HG02870 (cell line): Measurements from ENCODE around the gene KDM3B.

ENCODE experiments used
- ATAC-seq: cut with Tn5 transposase; IDR thresholded peaks from one replicate; pipeline ENCODE4 v1.9.1; 2021; ENCODE audit warnings: mild to moderate bottlenecking, moderate library complexity; ENCODE audit not compliant: unreplicated experiment

Gene KDM3B

DNA sequence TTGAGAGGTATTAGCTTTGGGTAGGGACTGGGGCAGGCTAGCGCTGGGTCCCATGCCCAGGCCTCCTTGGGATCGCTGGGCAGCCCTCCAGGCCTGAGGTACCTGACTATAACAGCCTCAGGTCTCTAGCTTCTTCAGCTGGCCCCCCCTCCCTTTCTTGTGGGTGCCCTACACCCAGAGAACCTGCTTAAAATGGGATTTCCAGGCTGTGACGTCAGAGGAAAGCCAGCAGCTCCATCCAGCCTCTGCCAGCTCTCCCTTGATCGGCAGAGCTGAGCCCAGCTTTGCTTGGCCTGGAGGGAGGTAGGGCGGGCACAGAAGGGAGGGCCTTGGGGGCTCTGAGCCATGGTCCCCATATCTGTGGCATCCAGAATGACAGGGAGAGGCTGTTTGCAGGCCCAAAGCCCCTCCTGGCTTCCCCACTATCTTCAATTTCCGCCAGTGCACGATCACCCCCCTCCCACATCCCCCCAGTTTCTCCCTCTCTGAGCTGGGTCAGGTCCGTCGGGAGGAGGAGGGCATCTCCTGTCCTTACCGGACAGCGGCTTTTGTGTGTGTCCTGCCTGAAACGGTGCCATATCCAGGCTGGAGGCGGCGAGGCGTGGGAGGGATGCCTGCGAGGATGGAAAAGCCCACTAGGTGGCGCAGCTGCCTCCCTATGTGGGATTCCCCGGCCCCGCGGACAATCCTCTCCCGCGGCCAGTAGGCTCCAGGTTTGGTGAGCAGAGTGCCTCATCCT is 97.2 kb downstream of the KDM3B start:
- ATAC-seq = no peak

DNA sequence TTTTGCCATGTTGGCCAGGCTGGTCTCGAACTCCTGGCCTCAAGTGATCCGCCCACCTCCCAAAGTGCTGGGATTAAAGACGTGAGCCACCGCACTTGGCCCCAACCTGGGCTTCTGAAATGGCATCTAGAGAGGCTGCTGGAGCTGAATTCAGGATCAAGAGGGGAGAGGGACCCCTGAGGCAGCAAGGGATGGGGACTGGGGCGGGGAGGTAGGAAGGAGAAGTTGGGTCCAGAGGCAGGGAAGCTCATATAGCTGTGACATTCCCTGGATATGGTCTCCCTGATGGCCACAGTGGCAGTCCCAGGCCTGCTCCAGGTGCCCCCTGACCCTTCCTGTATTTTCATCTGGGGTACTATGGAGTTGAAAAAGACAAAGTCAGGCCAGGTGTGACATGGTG is 98.5 kb downstream of the KDM3B start:
- ATAC-seq = no peak

DNA sequence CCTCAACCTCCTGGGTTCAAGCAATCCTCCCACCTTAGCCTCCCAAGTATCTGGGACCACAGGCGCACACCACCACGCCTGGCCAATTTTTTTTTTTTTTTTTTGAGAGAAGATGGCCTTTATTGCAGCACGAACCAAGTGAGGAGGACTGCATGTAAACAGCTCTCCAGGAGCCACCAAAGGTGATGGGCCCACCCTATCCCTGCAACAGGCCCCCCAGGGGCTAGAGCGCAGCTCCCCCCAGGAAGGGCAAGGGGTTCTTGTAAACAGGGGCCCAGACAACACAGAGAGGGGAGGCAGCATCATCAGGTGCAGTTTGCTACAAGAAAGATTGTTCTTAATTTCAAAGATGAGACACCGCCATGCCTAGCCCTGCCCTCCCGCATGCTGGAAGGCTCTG is 100.2 kb downstream of the KDM3B start:
- no peak for ATAC-seq

DNA sequence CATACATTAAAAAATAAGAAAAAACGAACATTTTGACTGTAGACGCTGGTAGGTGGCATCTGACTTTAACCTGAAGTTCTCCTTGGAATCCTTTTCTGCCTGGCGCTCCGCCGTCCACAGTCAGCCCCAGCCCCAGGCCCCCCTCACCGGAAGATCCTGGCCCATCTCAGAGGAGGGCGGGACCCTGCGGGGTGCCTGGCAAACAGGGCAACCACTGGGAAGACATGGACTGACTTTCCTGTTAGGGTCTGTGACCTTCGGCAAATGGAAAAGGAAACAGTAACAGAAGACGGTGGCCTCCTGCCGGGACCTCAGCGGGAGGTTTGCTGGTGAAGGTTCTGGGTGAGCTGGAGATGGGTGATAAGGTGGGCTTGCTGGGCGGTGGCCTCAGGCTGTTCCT is 101.1 kb downstream of the KDM3B start:
- no peak for ATAC-seq

DNA sequence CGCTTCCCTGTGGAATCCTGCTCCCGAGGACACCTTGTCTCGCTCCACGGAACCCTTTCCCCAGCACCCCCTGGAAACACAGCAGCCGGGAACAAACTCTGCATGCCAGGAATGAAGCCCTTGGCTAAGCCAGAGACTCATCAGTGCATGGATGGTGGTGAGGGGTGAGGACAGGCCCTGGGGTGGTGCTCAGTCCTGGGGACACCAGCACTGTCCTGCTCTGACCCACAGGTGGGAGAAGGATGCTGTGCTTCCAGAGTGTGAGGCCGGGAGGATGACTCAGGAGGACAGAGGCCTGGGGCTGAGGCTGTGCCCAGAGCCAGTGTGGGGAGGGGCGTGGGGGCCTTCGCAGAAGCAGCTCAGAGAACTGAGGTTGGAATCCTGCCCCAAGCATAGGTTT is 101.6 kb downstream of the KDM3B start:
- ATAC-seq = no peak

DNA sequence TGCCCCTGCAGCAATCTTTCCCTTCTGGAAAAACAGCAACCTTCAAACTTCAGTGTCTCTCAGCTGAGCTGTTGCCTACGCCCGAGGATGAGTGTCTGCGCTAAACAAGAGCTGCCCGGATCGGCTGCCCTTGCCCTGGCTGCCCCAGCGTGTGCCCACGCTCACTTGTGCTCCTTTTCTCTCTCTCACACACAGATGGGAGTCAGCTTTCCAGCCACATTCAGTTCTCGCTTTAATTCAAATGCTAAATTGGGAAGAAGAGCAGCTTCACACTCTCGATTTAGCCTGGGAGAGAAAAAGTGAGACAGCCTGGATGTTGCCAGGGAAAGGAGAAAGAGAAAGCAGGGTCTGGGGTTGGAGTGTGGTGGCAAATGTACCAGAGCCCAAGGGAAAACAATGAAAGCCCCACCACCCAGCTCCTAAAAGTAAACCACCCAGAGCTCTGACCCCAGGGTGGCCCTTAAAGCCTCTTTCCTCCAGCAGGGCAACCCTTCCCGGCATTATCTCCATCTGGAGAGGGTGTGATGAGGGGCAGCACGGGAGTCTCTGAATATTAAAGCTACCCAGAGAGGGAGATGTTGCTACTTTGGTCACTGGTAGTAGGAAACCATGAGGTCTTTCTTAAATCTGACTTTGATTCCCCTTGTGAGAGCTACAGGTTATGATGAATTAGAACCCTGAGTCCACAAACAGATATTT is 102.9 kb downstream of the KDM3B start:
- no peak for ATAC-seq

DNA sequence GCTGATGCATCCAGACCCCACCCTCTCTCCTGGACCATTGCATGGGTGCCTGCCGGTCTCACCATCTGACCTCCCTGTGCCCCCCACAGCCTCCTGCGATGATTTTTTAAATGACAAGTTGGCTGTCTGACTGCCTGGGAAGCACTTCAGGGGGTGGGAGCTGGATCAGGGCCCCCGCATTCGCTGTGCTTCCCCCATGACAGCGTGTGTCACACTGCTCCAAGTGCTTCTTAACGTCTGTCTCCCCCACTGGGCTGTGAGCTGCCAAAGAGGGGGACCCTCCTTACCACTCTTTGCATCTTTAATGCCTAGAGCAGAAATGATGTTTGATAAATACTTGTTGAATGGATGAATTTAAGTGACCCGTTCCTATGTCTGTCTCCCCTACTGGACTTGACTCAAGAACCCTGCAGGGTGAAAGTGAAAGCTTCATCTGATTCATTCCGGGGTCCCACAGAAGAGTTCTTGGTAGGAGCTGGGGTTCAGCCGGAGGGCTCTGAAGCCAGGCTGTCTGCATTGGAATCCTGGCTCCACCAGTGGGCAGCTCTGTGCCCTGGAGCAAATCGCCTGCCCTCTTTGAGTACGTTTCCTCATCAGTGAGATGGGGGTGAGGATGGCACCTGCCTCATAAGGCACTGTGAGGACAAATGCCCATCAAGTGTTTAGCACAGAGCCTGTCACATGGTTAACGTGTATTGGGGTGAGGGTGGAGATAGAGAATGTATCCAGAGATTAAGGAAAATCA is 105.2 kb downstream of the KDM3B start:
- ATAC-seq = no peak

DNA sequence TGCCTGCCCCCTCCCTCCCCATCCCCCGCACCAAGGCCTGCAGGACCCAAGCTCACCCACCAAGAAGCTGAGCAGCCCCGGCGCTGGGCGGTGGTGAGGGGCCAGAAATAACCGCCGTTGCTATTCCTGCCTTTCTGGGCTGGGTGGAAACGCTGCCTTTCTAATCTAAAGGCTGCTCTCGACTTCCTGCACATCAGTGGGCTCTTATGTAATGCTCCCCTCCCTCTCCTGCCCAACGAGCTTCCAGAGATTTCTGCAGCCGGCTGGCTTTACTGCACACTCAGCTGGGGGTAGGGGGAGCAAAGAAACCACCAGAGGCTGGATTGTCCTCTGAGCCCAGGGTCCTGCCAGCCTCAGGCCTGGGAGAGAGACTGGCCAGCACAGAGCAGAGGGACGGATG is 105.9 kb downstream of the KDM3B start:
- ATAC-seq = no peak

DNA sequence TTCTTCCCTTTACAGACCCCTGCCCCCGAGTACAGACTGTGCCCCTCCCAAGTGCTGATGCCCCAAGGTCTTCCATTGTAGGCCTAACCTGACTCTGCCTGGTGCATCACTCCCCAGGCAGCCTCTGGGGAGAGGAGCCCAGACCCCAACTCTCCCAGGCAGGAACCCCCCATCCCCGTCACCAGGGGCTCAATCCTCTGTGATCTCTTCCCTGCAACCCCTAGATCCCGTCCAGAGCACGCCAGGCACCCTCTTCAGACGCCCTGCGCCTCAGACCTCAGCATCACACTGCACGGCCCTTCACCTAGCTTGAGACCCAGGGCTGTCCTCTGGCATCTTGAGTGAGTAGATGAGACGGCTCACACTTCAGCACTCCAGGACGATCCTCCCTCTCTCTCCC is 106.4 kb downstream of the KDM3B start:
- no peak for ATAC-seq

DNA sequence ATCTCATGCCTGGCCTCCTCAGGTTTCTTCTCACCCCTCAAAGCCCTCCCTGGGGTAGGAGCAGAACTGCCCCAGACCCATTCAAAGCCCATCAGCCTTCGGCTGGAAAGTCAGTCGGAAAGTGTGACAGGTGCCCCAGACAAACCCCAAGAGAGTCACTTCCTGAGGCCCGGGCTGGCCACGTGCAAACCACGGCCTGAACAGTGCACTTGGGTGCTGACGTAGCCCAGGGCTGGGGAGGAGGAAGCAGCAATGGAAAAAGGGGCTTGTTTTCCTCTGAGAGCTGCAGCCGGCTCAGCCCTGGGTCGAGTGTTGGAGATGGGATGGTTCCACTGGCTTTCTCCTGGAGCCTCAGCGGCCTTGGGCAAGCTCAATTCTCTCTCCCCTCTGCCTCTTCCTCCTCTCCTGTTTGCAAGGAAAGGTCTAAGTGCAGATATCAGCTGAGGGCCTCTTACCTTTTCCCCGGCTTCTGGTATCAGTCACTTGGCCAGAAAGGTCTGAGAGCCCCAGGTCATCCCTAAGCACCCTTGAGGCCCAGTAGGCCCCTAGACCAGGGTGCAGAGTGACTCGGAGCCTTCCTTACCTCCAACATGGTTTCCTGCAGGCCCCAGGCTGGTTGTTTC is 106.9 kb downstream of the KDM3B start:
- ATAC-seq = peak; percentile 31

DNA sequence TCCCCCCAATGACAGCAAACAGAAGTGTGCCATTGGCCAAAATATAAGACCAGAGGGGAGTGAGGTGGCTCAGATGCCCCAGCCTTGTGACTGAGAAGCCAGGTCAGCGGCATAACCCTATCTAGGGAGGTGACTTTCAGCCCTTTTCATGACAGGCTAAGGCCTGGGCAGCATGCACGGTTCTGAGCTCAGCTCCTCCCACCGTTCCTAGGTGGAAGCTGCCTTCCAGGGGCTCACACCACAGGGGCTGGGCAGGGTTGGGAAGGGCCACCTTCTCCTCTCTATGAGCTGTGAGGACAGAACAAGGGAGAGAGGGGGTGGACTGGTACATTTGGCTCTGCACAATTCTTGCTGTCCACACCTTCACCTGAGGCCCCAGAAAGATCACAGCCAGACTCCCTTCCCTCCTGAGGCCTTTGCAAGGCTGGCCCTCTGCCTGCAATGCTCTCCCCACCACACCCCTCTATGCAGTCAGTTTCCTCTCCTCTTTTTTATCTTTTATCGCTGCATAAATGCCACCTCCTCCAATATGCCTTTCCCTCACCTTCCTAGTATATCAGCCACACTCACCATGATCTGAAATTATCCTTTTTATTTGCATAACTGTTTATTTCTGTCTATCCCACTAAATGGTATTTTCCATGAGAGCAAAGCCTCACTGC is 107.7 kb downstream of the KDM3B start:
- ATAC-seq = no peak

DNA sequence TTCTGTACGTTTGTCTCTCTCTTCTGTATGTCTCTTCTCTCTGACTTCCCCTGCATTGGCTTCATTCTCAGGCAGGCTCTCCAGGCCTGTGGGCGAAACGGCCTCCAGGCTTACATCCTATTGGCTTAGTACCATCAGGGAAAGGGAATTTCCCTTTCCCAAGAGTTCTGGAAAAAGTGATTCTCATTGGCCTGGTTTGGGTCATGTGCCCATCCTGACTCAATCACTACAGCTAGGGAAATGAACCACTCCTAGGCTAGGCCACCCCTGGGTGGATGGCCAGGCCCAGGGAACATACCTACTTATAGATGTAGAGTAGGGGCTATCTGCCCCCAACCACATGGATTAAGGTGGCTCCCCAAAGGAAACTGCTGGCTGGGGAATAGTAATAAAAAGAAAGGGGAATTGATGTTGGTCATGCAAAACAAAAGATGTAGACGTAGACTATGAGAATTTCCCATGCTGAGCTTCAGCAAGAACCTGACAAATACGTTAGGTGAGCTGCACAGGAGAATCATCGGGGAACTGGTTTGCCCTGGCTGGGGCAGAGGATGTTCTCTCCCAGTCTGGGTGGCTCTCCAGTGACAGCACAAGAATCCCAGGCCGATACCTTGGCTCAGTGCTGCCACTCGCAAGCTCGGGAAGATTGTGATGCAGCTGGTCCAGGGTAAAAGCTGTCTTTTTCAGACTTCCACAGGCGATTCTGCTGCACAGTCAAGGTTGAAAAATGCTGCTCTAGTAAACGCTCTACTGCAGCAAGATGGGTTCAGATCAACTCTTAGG is 109.0 kb downstream of the KDM3B start:
- no peak for ATAC-seq

DNA sequence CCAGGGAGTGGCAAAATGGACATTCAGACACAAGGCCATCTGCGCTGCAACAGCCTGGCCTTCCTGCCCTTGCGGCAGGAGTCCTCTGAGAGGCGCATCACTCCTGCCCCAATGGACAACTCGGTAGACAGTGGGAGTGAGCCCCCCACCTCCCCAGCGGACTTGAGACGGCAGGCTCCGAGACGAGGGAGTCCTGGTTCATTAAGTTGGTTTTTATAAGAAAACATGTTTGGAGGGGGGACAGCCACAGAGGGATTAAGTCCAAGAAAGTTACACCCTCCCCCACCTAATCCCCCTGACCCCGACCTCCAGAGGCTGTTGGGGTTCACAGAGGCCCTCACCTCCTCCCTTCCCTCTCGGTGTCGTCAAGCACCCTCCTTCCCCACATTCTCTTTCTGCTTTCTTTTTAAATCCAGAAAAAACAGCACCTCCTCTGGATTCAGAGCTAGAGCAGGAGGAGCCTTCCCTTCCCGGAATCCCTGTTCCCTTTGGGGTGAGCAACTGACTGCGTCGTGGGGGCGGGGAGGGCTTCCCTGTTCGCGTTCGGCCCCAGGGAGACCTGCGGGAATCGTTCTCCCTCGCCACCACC is 111.0 kb downstream of the KDM3B start:
- no peak for ATAC-seq

DNA sequence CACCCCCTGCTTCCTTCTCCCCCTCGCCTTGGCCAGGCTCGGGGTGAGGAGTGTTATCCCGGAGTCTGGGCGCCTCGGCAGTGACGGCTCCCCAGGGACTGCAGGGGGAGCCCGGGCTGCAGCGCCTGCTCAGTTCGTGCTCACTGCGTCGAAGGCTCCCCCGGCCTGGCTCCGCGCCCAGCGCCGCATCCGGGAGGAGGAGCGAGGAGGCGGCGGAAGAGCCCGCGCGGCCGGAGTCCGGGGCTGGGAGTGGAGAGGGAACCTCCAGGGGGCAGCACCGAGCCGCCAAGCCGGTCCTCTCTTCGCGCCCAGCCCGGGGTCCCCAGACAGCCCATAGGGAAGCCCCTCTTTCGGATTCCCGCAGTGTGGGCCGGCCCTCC is 111.5 kb downstream of the KDM3B start:
- peak; percentile 40 for ATAC-seq

DNA sequence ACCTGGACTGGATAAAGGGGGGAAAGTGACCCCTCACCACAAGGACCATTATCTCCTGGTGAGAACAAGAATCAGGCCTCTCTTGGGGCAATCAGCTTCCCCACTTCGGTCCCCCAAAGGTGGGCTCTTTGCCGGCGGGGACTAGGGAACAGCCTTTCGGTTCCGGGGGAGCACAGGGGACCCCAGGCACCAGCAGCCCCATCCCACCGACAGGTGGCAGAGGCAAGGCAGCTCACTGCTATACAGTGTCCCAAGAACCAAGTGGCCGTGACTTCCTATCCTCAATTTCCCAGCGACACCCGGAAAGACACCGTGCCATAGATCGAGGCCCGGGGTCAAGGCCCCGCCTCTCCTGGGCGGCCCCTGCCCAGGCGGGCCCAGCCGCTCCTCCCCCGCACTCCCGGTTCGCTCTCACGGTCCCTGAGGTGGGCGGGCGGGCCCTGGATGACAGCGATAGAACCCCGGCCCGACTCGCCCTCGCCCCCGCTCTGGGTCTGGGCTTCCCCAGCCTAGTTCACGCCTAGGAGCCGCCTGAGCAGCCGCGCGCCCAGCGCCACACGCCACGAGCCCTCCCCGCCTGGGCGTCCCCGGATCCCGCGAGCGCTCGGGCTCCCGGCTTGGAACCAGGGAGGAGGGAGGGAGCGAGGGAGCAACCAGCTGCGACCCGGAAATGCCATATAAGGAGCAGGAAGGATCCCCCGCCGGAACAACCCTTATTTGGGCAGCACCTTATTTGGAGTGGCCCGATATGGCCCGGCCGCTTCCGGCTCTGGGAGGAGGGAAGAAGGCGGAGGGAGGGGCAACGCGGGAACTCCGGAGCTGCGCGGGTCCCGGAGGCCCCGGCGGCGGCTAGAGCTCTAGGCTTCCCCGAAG is 112.1 kb downstream of the KDM3B start:
- ATAC-seq = peak; percentile 78

DNA sequence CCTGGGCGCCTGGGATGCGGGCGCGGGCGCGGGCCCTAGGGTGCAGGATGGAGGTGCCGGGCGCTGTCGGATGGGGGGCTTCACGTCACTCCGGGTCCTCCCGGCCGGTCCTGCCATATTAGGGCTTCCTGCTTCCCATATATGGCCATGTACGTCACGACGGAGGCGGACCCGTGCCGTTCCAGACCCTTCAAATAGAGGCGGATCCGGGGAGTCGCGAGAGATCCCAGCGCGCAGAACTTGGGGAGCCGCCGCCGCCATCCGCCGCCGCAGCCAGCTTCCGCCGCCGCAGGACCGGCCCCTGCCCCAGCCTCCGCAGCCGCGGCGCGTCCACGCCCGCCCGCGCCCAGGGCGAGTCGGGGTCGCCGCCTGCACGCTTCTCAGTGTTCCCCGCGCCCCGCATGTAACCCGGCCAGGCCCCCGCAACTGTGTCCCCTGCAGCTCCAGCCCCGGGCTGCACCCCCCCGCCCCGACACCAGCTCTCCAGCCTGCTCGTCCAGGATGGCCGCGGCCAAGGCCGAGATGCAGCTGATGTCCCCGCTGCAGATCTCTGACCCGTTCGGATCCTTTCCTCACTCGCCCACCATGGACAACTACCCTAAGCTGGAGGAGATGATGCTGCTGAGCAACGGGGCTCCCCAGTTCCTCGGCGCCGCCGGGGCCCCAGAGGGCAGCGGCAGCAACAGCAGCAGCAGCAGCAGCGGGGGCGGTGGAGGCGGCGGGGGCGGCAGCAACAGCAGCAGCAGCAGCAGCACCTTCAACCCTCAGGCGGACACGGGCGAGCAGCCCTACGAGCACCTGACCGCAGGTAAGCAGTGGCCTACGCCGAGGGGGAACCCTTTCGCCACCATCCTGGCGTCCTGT is 113.0 kb downstream of the KDM3B start, which contains the start of gene EGR1:
EGR1 (plus strand) TSS at position 219 of the 864 bp plus-strand sequence; CDS start at position 502, 283 bp downstream.
- ATAC-seq = peak; percentile 53

DNA sequence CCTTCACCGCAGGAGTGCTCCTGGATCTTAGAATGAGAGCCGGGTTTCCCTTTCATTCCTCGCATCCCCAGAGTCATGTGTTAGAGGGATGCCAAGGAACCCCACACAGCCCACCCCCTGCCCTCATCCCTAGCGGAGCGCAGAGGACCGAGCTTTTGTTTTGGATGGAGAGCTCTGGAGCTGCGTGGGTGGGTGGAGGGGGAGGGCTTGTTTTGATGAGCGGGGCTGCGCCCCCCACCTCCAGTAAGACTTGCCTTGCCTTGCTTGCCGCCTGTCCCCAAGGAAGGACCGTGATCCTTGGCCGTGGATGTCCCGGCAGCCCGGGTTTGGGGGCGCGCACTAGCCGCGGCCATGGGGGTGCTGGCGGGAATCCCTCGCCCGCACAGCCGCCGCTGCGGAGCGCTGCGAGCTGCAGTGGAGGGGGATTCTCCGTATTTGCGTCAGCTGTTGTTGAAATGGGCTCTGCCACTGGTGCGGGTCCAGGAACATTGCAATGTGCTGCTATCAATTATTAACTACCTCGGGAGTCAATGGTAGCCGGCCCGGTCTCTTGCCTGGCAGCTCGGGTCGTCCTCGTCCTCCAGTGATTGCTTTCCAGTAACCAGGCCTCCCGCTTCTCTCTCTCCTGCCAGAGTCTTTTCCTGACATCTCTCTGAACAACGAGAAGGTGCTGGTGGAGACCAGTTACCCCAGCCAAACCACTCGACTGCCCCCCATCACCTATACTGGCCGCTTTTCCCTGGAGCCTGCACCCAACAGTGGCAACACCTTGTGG is 113.8 kb downstream of the KDM3B start:
- ATAC-seq = no peak
